ENCODE results near the gene NACA.
A peak's percentile ranks its signal among the peaks of the same experiment; 100 is the strongest.
"Not testable (repeated sequence)": the region's sequence is repeated elsewhere in the genome, so short reads cannot be mapped to it uniquely, and the experiment has no call there.

The NACA gene

GRCh38 chr12:56723889-56724700 is 1.0 kb downstream of the NACA start:
- DNase-seq: peak; percentile 72

- no peak for DNase-seq
Measured at GRCh38 chr12:56723352-56723751, 1.7 kb downstream of the NACA start.

- DNase-seq: no peak
Measured at GRCh38 chr12:56722832-56723231, 2.3 kb downstream of the NACA start.

GRCh38 chr12:56721721-56722120 is 3.4 kb downstream of the NACA start:
- DNase-seq: no peak

- no peak for DNase-seq
Measured at GRCh38 chr12:56721216-56721615, 3.9 kb downstream of the NACA start.

GRCh38 chr12:56720731-56721151 is 4.4 kb downstream of the NACA start:
- DNase-seq: peak; percentile 55

GRCh38 chr12:56719056-56719455 is 6.0 kb downstream of the NACA start:
- no peak for DNase-seq

- no peak for DNase-seq
Measured at GRCh38 chr12:56718636-56719035, 6.5 kb downstream of the NACA start.

- DNase-seq: no peak
Measured at GRCh38 chr12:56718149-56718548, 7.0 kb downstream of the NACA start.

- DNase-seq: no peak
Measured at GRCh38 chr12:56716933-56717880, 7.9 kb downstream of the NACA start.

- no peak for DNase-seq
Measured at GRCh38 chr12:56716458-56716857, 8.6 kb downstream of the NACA start.

GRCh38 chr12:56715798-56716197 is 9.3 kb downstream of the NACA start:
- DNase-seq: no peak

GRCh38 chr12:56714431-56714929 is 10.6 kb downstream of the NACA start:
- no peak for DNase-seq

GRCh38 chr12:56713345-56713744 is 11.8 kb downstream of the NACA start:
- no peak for DNase-seq

GRCh38 chr12:56709759-56710376 is 15.2 kb downstream of the NACA start:
- no peak for DNase-seq

GRCh38 chr12:56704522-56704921 is 20.6 kb downstream of the NACA start:
- not testable (repeated sequence) for DNase-seq

- peak; percentile 60 for DNase-seq
Measured at GRCh38 chr12:56699020-56699661, 26.0 kb downstream of the NACA start.

GRCh38 chr12:56695327-56696101 is 29.6 kb downstream of the NACA start:
- DNase-seq: no peak

GRCh38 chr12:56694161-56694560 is 30.9 kb downstream of the NACA start:
- no peak for DNase-seq

- DNase-seq: no peak
Measured at GRCh38 chr12:56688846-56689109, 36.3 kb downstream of the NACA start.

- peak; percentile 99 for DNase-seq
Measured at GRCh38 chr12:56688129-56688845, 36.8 kb downstream of the NACA start, which contains the start of gene PTGES3. Gene PTGES3, minus strand, starts transcription at chr12:56688284. Its CDS starts 285 bp downstream, at chr12:56687999.

Data from suppressor macrophage treated with lipopolysaccharide for 4 hours (primary cell).